Natural killer cell (primary cell): ENCODE results near the gene GNPAT. TPM values are rescaled to one million over a fixed set of nuclear protein-coding genes. Genes with fewer than 3 reads are reported as not detected.
A peak's percentile ranks its signal among the peaks of the same experiment; 100 is the strongest.

Source experiments
- ATAC-seq, 3 donors: fragments of 150-1000 bp in 2 of 3; fragments of 200-7000 bp in 1 of 3; cut with Tn5 transposase; 1 replicate in 1 of 3; 2 replicates in 2 of 3; pipeline ENCODE4 v1.10.0; 2021; ENCODE audit warnings: mild to moderate bottlenecking in 2 of 3, moderate library complexity in 2 of 3
- DNase-seq, 2 donors: peaks; one replicate each; pipeline versions ENCODE4 v3.0.0 to v3.0.0-alpha.2; 2013 to 2021; ENCODE audit warnings: mixed read lengths in 1 of 2
- H3K27ac ChIP-seq: one replicate; pipeline ENCODE4 v1.5.1; 2013; ENCODE audit warnings: mild to moderate bottlenecking, low read length
- H3K27me3 ChIP-seq: one replicate; pipeline ENCODE4 v1.6.1; 2013; ENCODE audit warnings: low read length; ENCODE audit not compliant: control insufficient read depth, insufficient read depth
- H3K36me3 ChIP-seq: one replicate; pipeline ENCODE4 v1.6.1; 2013; ENCODE audit warnings: low read length; ENCODE audit not compliant: control insufficient read depth, insufficient read depth
- H3K4me1 ChIP-seq: one replicate; pipeline ENCODE4 v1.6.1; 2013; ENCODE audit warnings: low read length; ENCODE audit not compliant: control insufficient read depth, insufficient read depth
- H3K4me3 ChIP-seq: one replicate; pipeline ENCODE4 v1.5.1; 2013; ENCODE audit warnings: low read length
- H3K9me3 ChIP-seq: one replicate; pipeline ENCODE4 v1.6.1; 2013; ENCODE audit warnings: low read length; ENCODE audit not compliant: control insufficient read depth, insufficient read depth
- H3K27ac Mint-ChIP-seq, 2 donors: one replicate each; pipeline ENCODE4 v1.8.0; 2022; ENCODE audit warnings: mild to moderate bottlenecking in 2 of 2, mixed read lengths in 2 of 2, moderate library complexity in 1 of 2
- H3K27me3 Mint-ChIP-seq, 2 donors: one replicate each; pipeline ENCODE4 v1.8.0; 2022; ENCODE audit warnings: low read depth in 2 of 2, mixed read lengths in 2 of 2
- H3K36me3 Mint-ChIP-seq: one replicate; pipeline ENCODE4 v1.8.0; 2022; ENCODE audit warnings: mixed read lengths
- H3K4me1 Mint-ChIP-seq, 2 donors: one replicate each; pipeline ENCODE4 v1.8.0; 2022; ENCODE audit warnings: mixed read lengths in 2 of 2
- H3K4me3 Mint-ChIP-seq: one replicate; pipeline ENCODE4 v1.8.0; 2022; ENCODE audit warnings: mild to moderate bottlenecking, moderate library complexity, mixed read lengths
- H3K9me3 Mint-ChIP-seq, 2 donors: one replicate each; pipeline ENCODE4 v1.8.0; 2022; ENCODE audit warnings: mixed read lengths in 2 of 2
- CTCF ChIP-seq: fragments of 200-600 bp; IDR thresholded peaks from one replicate; pipeline ENCODE4 v1.8.0; 2022; ENCODE audit warnings: antibody characterized with exemption
- WGBS: methylation state at CpG from one replicate; pipeline ENCODE4 v1.1.7; 2013; ENCODE audit warnings: missing lambda C conversion rate; ENCODE audit not compliant: insufficient coverage; 5-methylcytosine and 5-hydroxymethylcytosine counted together
- intact Hi-C: fragments of 100-400 bp; cut with micrococcal nuclease; formaldehyde crosslinking; loops from one replicate; pipeline ENCODE4 v1.14.2; 2022
- total RNA-seq, 4 donors: library from RNA; stranded (reverse); fragments of 120-200 nt in 1 of 4; gene quantifications; one replicate each; pipeline versions ENCODE4 v1.2.3 to v1.2.4, GENCODE V29; 2013 to 2022

Gene GNPAT
- total RNA-seq, 3 donors from 2014 or later (not counting 1 experiment from before 2014, with no cell fraction given) = 20.5 to 29.3 (median 23.1) TPM

- Mint-ChIP-seq H3K27ac (no peak overlapping the region), H3K4me3 (no peak overlapping the region), H3K27me3 (peaks cover 0 to 7% of the 10 kb centered on the region in 2 donors), H3K36me3 (no peaks in the 10 kb centered on the region), H3K4me1 (peaks cover 8 to 10% of the 10 kb centered on the region in 2 donors), H3K9me3 (no peaks in the 10 kb centered on the region)
- DNase-seq (no peak), ATAC-seq (no peak)
- H3K27me3 ChIP-seq = no peaks in the 10 kb centered on the region
- no peaks in the 10 kb centered on the region for H3K9me3 ChIP-seq
- H3K36me3 ChIP-seq = no peaks in the 10 kb centered on the region
- TF ChIP-seq CTCF = no peak
- H3K4me3 ChIP-seq = peak overlapping the region; percentile 18
- 61% methylated on average over 17 of the region's 17 CpGs for WGBS
- no peak overlapping the region for H3K27ac ChIP-seq
- intact Hi-C loops = loop anchor here (5.0 kb wide), 1 partner anchor 573 kb away; the partner anchor contains the start of gene COG2
- H3K4me1 ChIP-seq = peaks cover 15% of the 10 kb centered on the region
Observed at GRCh38 chr1:231214918-231215680, 25.9 kb upstream of the GNPAT start.

- intact Hi-C loops = no loop called here
Observed at GRCh38 chr1:231215681-231216385, 25.2 kb upstream of the GNPAT start.

GRCh38 chr1:231216498-231216897 lies 24.5 kb upstream of the GNPAT start:
- Mint-ChIP-seq H3K36me3 (no peaks in the 10 kb centered on the region), H3K4me3 (no peak overlapping the region), H3K27ac (no peak overlapping the region), H3K4me1 (peaks cover 3 to 5% of the 10 kb centered on the region in 2 donors), H3K27me3 (peaks cover 0 to 7% of the 10 kb centered on the region in 2 donors), H3K9me3 (no peaks in the 10 kb centered on the region)
- TF ChIP-seq CTCF = no peak
- Histone ChIP-seq H3K36me3 (no peaks in the 10 kb centered on the region), H3K27me3 (no peaks in the 10 kb centered on the region), H3K4me3 (no peak overlapping the region), H3K27ac (no peak overlapping the region), H3K4me1 (peaks cover 8% of the 10 kb centered on the region), H3K9me3 (no peaks in the 10 kb centered on the region)
- ATAC-seq (no peak), DNase-seq (no peak)
- intact Hi-C loops = no loop called here
- 63% methylated on average over 4 of the region's 4 CpGs for WGBS

More at GRCh38 chr1:231215681-231216385, 25.2 kb upstream of the GNPAT start:
- Histone ChIP-seq H3K27ac (no peak overlapping the region), H3K36me3 (no peaks in the 10 kb centered on the region), H3K27me3 (no peaks in the 10 kb centered on the region), H3K9me3 (no peaks in the 10 kb centered on the region), H3K4me1 (peaks cover 15% of the 10 kb centered on the region), H3K4me3 (peak overlapping the region; percentile 18)
- TF ChIP-seq CTCF = no peak
- H3K27me3 Mint-ChIP-seq = peaks cover 0 to 7% of the 10 kb centered on the region in 2 donors
- ATAC-seq (no peak), DNase-seq (no peak)
- H3K27ac Mint-ChIP-seq = no peak overlapping the region
- H3K36me3 Mint-ChIP-seq = no peaks in the 10 kb centered on the region
- H3K4me3 Mint-ChIP-seq = no peak overlapping the region
- H3K9me3 Mint-ChIP-seq = no peaks in the 10 kb centered on the region
- WGBS = 72% methylated on average over 10 of the region's 10 CpGs
- peaks cover 8 to 10% of the 10 kb centered on the region in 2 donors for H3K4me1 Mint-ChIP-seq
